Measurements from ENCODE around the gene AGPAT4. TPM values are rescaled to one million over a fixed set of nuclear protein-coding genes. Genes with fewer than 3 reads are reported as not detected.

Gene AGPAT4
- total RNA-seq, 1 experiment from 2014 or later, result 22.0 TPM

DNA sequence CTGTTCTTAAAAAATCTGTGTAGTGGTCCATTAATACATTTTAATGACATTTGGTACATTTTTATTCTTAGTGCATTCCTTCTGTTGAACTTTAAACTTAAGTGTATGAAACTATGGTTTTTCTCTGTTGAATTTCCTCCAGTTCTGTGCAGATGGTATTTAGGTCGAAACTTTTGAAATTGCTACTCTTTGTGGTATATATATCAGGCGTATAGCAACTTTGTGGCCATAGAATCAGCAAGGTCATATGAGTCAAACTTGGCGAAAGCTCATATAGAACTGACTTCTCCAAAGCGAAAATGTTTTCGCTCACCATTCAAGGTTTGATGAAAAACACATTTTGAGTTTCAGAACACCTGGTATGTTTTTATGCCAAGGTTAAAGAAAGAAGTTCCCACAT is 188.6 kb downstream of the AGPAT4 start:
- H2BK12ac ChIP-seq (ENCODE audit: insufficient read length, low read depth, low read length), result no peak overlapping the region
- TF ChIP-seq, protein P1, sequence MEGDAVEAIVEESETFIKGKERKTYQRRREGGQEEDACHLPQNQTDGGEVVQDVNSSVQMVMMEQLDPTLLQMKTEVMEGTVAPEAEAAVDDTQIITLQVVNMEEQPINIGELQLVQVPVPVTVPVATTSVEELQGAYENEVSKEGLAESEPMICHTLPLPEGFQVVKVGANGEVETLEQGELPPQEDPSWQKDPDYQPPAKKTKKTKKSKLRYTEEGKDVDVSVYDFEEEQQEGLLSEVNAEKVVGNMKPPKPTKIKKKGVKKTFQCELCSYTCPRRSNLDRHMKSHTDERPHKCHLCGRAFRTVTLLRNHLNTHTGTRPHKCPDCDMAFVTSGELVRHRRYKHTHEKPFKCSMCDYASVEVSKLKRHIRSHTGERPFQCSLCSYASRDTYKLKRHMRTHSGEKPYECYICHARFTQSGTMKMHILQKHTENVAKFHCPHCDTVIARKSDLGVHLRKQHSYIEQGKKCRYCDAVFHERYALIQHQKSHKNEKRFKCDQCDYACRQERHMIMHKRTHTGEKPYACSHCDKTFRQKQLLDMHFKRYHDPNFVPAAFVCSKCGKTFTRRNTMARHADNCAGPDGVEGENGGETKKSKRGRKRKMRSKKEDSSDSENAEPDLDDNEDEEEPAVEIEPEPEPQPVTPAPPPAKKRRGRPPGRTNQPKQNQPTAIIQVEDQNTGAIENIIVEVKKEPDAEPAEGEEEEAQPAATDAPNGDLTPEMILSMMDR (conservative IDR thresholded peaks at IDR 0.05), result no peak
- H2BK5ac ChIP-seq (ENCODE audit: insufficient read length, low read length), result no peak overlapping the region
- no peaks in the 10 kb centered on the region for H3K9me3 ChIP-seq (ENCODE audit: control insufficient read depth, low read depth, low read length)
- H3K9me3 Mint-ChIP-seq, result no peaks in the 10 kb centered on the region
- H3K27ac ChIP-seq (ENCODE audit: insufficient read length, low read depth, low read length), result no peak overlapping the region
- DNase-seq, result no peak
- H3K4me1 Mint-ChIP-seq, result no peaks in the 10 kb centered on the region
- H4K5ac ChIP-seq (ENCODE audit: insufficient read length, low read depth, low read length), result no peak overlapping the region
- no peaks in the 10 kb centered on the region for H3K23me2 ChIP-seq (ENCODE audit: insufficient read length, low read depth, low read length, poor library complexity, severe bottlenecking)
- H3K23ac ChIP-seq (ENCODE audit: insufficient read length, low read depth, low read length), result no peak overlapping the region
- H4K8ac ChIP-seq (replicated peaks; ENCODE audit: insufficient read length, low read depth, low read length), result no peak overlapping the region
- no peak overlapping the region for H2BK15ac ChIP-seq (ENCODE audit: low read depth, low read length)
- H2BK120ac ChIP-seq (ENCODE audit: low read depth, low read length, poor library complexity, severe bottlenecking), result no peak overlapping the region
- H4K91ac ChIP-seq (ENCODE audit: insufficient read length, low read depth, low read length), result no peak overlapping the region
- WGBS (ENCODE audit: extremely low coverage, insufficient read length, low lambda C conversion rate), result no CpG with 5 or more reads among the region's 5 CpGs
- H3K4me2 ChIP-seq (ENCODE audit: insufficient read depth, insufficient read length, low read length), result no peak overlapping the region
- no peak overlapping the region for H3K18ac ChIP-seq (ENCODE audit: insufficient read length, low read depth, low read length)
- H3K4me1 ChIP-seq (ENCODE audit: insufficient read depth, low read length), result no peaks in the 10 kb centered on the region
- H3K4me3 Mint-ChIP-seq, result no peak overlapping the region
- no peaks in the 10 kb centered on the region for H3K27me3 ChIP-seq (ENCODE audit: insufficient read depth, low read length)
- no peak overlapping the region for H3K56ac ChIP-seq (ENCODE audit: insufficient read length, low read depth, low read length)
- no peaks in the 10 kb centered on the region for H3K27me3 Mint-ChIP-seq (ENCODE audit: low read depth)
- no peaks in the 10 kb centered on the region for H3K79me2 ChIP-seq (ENCODE audit: insufficient read depth, low read length)
- no peak overlapping the region for H2AFZ ChIP-seq (ENCODE audit: low read length)
- no peak overlapping the region for H3T11ph ChIP-seq (ENCODE audit: low read length)
- H3K9ac ChIP-seq (ENCODE audit: extremely low read depth, insufficient read length, low read length), result no peak overlapping the region
- no peak overlapping the region for H3K4ac ChIP-seq (ENCODE audit: low read depth, low read length)
- H3K79me1 ChIP-seq (ENCODE audit: insufficient read depth, low read depth, low read length, poor library complexity, severe bottlenecking), result no peaks in the 10 kb centered on the region
- H3K14ac ChIP-seq (ENCODE audit: insufficient read depth, low read length), result no peak overlapping the region
- peaks cover 18 to 43% (median 41%) of the 10 kb centered on the region in 3 experiments; a peak in 6 of 7 replicates for H3K36me3 Mint-ChIP-seq (ENCODE audit: insufficient read depth in 1 of 3, low read depth in 3 of 3)
- no peaks in the 10 kb centered on the region for H4K20me1 ChIP-seq (ENCODE audit: control insufficient read depth, insufficient read depth, insufficient read length)
- H2BK20ac ChIP-seq (ENCODE audit: low read depth, low read length, poor library complexity, severe bottlenecking), result no peak overlapping the region
- no peak overlapping the region for H3K27ac Mint-ChIP-seq
- no peak overlapping the region for H2AK5ac ChIP-seq (ENCODE audit: insufficient read length, low read length)
